NOMO-1 treated with dmso at 0.1 percent for 144 hours (cell line): ENCODE results near the gene SLC51A.
"Not testable (repeated sequence)": the region's sequence is repeated elsewhere in the genome, so short reads cannot be mapped to it uniquely, and the experiment has no call there.

ENCODE experiments used
- DNase-seq: peaks from one replicate; lab custom pipeline; 2025; ENCODE audit not compliant: unreplicated experiment; lab: John Stamatoyannopoulos, UW

Gene SLC51A

GRCh38 chr3:196237203-196237602, 20.9 kb downstream of the SLC51A start:
- DNase-seq: no peak

GRCh38 chr3:196238612-196239560, 22.6 kb downstream of the SLC51A start:
- DNase-seq: no peak

- no peak for DNase-seq
These were observed 24.1 kb downstream of the SLC51A start for GRCh38 chr3:196240424-196240823.

GRCh38 chr3:196241704-196242103, 25.4 kb downstream of the SLC51A start:
- DNase-seq: no peak

- DNase-seq: not testable (repeated sequence)
These were observed 27.8 kb downstream of the SLC51A start for GRCh38 chr3:196244166-196244565.

GRCh38 chr3:196246612-196247308, 30.4 kb downstream of the SLC51A start:
- peak; percentile 97 for DNase-seq

- no peak for DNase-seq
These were observed 35.6 kb downstream of the SLC51A start for GRCh38 chr3:196251918-196252317.

- no peak for DNase-seq
These were observed 38.3 kb downstream of the SLC51A start for GRCh38 chr3:196254376-196255283.

- no peak for DNase-seq
These were observed 39.4 kb downstream of the SLC51A start for GRCh38 chr3:196255776-196256175.

GRCh38 chr3:196260784-196261183, 44.5 kb downstream of the SLC51A start:
- DNase-seq: no peak

GRCh38 chr3:196263819-196264218, 47.5 kb downstream of the SLC51A start:
- DNase-seq: no peak

GRCh38 chr3:196268284-196269163, 52.2 kb downstream of the SLC51A start:
- DNase-seq: peak; percentile 16

GRCh38 chr3:196270499-196270898, 54.2 kb downstream of the SLC51A start:
- no peak for DNase-seq

GRCh38 chr3:196272826-196273225, 56.5 kb downstream of the SLC51A start:
- no peak for DNase-seq

GRCh38 chr3:196273655-196274054, 57.3 kb downstream of the SLC51A start:
- DNase-seq: no peak

GRCh38 chr3:196274585-196274984, 58.3 kb downstream of the SLC51A start:
- peak; percentile 45 for DNase-seq

GRCh38 chr3:196275126-196275525, 58.8 kb downstream of the SLC51A start:
- DNase-seq: no peak

- DNase-seq: no peak
These were observed 64.5 kb downstream of the SLC51A start for GRCh38 chr3:196280689-196281440.

GRCh38 chr3:196281962-196282361, 65.6 kb downstream of the SLC51A start:
- DNase-seq: no peak
